IMR-90 (cell line): ENCODE data around the gene MAGI2.

ENCODE experiments used
- BHLHE40 ChIP-seq: fragments of 150-350 bp; IDR thresholded peaks from 2 replicates; pipeline ENCODE4 v1.6.1; 2016; ENCODE audit warnings: mild to moderate bottlenecking, low read depth, low read length
- CEBPB ChIP-seq: IDR thresholded peaks from 2 replicates; pipeline ENCODE4 v1.6.1; 2012; ENCODE audit warnings: low read depth, low read length, improper control_type of control experiment
- CHD1 ChIP-seq: IDR thresholded peaks from 2 replicates; pipeline ENCODE4 v1.6.1; 2012; ENCODE audit warnings: low read depth, low read length, improper control_type of control experiment
- MAFK ChIP-seq: IDR thresholded peaks from 2 replicates; pipeline ENCODE4 v1.6.1; 2012; ENCODE audit warnings: low read depth, low read length, improper control_type of control experiment
- MXI1 ChIP-seq: IDR thresholded peaks from 2 replicates; pipeline ENCODE4 v1.6.1; 2012; ENCODE audit warnings: low read depth, mild to moderate bottlenecking, low read length, moderate library complexity, borderline replicate concordance
- NFE2L2 ChIP-seq: fragments of 150-350 bp; IDR thresholded peaks from 2 replicates; pipeline ENCODE4 v1.6.1; 2016; ENCODE audit warnings: low read depth, mild to moderate bottlenecking, low read length
- POLR2A ChIP-seq: IDR thresholded peaks from 2 replicates; pipeline ENCODE4 v1.6.1; 2012; ENCODE audit warnings: mild to moderate bottlenecking, low read depth, low read length
- RAD21 ChIP-seq: IDR thresholded peaks from 2 replicates; pipeline ENCODE4 v1.6.1; 2012; ENCODE audit warnings: low read length, improper control_type of control experiment
- RCOR1 ChIP-seq: IDR thresholded peaks from 2 replicates; pipeline ENCODE4 v1.6.1; 2012; ENCODE audit warnings: mild to moderate bottlenecking, low read length, improper control_type of control experiment; ENCODE audit not compliant: insufficient replicate concordance
- RFX5 ChIP-seq: IDR thresholded peaks from 2 replicates; pipeline ENCODE4 v1.8.0; 2012; ENCODE audit warnings: low read depth, mild to moderate bottlenecking, low read length, moderate library complexity
- SMC3 ChIP-seq: fragments of 150-350 bp; IDR thresholded peaks from 2 replicates; pipeline ENCODE4 v1.6.1; 2016; ENCODE audit warnings: low read depth, mild to moderate bottlenecking, antibody characterized with exemption, low read length, moderate library complexity
- TF ChIP-seq, protein P1 (sequence below): conservative IDR thresholded peaks from 2 replicates; pipeline ENCODE4 v1.5.1; 2012; ENCODE audit warnings: mild to moderate bottlenecking, low read depth, low read length, improper control_type of control experiment
- TF ChIP-seq, protein P2 (sequence below): fragments of 150-350 bp; IDR thresholded peaks from 2 replicates; pipeline ENCODE4 v1.6.1; 2017; ENCODE audit warnings: mild to moderate bottlenecking, antibody characterized with exemption, low read length, low read depth
- TF ChIP-seq, protein P3 (sequence below): fragments of 150-350 bp; IDR thresholded peaks from 2 replicates; pipeline ENCODE4 v1.6.1; 2016; ENCODE audit warnings: low read depth, mild to moderate bottlenecking, low read length, moderate library complexity, borderline replicate concordance

DNA sequence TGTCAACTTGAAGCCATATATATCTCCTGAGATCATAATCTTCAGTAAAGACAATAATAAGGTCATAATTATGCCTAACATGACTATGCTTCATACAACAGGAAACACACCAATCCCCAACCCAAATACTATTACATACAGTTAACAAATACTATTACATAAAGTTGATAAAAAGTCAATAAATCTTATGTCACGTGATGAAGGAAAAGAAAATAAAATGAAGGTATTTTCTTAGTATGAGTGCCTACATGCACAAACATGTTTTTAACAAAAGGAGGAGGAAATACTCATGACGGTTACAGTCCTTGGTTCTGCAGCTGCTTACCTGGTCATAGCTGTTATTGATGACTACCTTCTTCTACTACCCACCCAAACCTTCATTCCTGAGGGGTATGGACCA, 844.2 kb downstream of the MAGI2 start:
- TF ChIP-seq RCOR1 = no peak
- TF ChIP-seq, protein P1, sequence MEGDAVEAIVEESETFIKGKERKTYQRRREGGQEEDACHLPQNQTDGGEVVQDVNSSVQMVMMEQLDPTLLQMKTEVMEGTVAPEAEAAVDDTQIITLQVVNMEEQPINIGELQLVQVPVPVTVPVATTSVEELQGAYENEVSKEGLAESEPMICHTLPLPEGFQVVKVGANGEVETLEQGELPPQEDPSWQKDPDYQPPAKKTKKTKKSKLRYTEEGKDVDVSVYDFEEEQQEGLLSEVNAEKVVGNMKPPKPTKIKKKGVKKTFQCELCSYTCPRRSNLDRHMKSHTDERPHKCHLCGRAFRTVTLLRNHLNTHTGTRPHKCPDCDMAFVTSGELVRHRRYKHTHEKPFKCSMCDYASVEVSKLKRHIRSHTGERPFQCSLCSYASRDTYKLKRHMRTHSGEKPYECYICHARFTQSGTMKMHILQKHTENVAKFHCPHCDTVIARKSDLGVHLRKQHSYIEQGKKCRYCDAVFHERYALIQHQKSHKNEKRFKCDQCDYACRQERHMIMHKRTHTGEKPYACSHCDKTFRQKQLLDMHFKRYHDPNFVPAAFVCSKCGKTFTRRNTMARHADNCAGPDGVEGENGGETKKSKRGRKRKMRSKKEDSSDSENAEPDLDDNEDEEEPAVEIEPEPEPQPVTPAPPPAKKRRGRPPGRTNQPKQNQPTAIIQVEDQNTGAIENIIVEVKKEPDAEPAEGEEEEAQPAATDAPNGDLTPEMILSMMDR = no peak
- no peak for TF ChIP-seq RAD21
- no peak for TF ChIP-seq POLR2A
- TF ChIP-seq BHLHE40 = no peak
- no peak for TF ChIP-seq SMC3
- no peak for TF ChIP-seq MXI1
- no peak for TF ChIP-seq CHD1
- no peak for TF ChIP-seq CEBPB
- TF ChIP-seq, protein P2, sequence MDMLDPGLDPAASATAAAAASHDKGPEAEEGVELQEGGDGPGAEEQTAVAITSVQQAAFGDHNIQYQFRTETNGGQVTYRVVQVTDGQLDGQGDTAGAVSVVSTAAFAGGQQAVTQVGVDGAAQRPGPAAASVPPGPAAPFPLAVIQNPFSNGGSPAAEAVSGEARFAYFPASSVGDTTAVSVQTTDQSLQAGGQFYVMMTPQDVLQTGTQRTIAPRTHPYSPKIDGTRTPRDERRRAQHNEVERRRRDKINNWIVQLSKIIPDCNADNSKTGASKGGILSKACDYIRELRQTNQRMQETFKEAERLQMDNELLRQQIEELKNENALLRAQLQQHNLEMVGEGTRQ = no peak
- no peak for TF ChIP-seq MAFK
- TF ChIP-seq, protein P3, sequence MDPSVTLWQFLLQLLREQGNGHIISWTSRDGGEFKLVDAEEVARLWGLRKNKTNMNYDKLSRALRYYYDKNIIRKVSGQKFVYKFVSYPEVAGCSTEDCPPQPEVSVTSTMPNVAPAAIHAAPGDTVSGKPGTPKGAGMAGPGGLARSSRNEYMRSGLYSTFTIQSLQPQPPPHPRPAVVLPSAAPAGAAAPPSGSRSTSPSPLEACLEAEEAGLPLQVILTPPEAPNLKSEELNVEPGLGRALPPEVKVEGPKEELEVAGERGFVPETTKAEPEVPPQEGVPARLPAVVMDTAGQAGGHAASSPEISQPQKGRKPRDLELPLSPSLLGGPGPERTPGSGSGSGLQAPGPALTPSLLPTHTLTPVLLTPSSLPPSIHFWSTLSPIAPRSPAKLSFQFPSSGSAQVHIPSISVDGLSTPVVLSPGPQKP = no peak
- TF ChIP-seq RFX5 = no peak
- TF ChIP-seq NFE2L2 = no peak
